SK-N-SH (cell line): ENCODE measurements around the gene BBS9. TPM values are rescaled to one million over a fixed set of nuclear protein-coding genes. Genes with fewer than 3 reads are reported as not detected.

Experiments
- CTCF ChIA-PET: fragments of 300-600, 350-600 bp; formaldehyde crosslinking; extraction: SDS; loops from one replicate; lab custom pipeline; 2021; lab: Yijun Ruan, JAX
- POLR2A ChIA-PET: fragments of 350-600 bp; sonication (Branson Sonifier 250); formaldehyde crosslinking; extraction: SDS; loops from one replicate; lab custom pipeline; 2020; ENCODE audit warnings: antibody characterized with exemption, inconsistent platforms; lab: Yijun Ruan, JAX
- DNase-seq: peaks from one replicate; pipeline ENCODE4 v3.0.0; 2012
- H2AFZ ChIP-seq: fragments of 200-600 bp; sonication (generic); 2 replicates; pipeline ENCODE4 v1.8.1; 2016; ENCODE audit warnings: antibody characterized with exemption, mild to moderate bottlenecking, low read depth
- H3F3A ChIP-seq: fragments of 200-600 bp; sonication (generic); replicated peaks from 2 replicates; pipeline ENCODE3; 2016; ENCODE audit warnings: antibody characterized with exemption, mild to moderate bottlenecking; ENCODE audit not compliant: insufficient read depth
- H3K27ac ChIP-seq, 2 experiments: fragments of 200-500 bp in 1 of 2; fragments of 200-600 bp in 1 of 2; sonication (Bioruptor generic) in 1 of 2; sonication (generic), shearing (Covaris generic) in 1 of 2; 2 replicates each; pipeline versions ENCODE4 v1.5.1 to v1.6.1; 2014 to 2016; ENCODE audit warnings: low read depth in 2 of 2, inconsistent platforms in 1 of 2, low read length in 1 of 2, mild to moderate bottlenecking in 1 of 2, mixed read lengths in 1 of 2
- H3K27me3 ChIP-seq: fragments of 200-600 bp; sonication (generic), shearing (Covaris generic); 2 replicates; pipeline ENCODE4 v1.6.1; 2016; ENCODE audit warnings: mixed run types; ENCODE audit not compliant: insufficient read depth
- H3K36me3 ChIP-seq, 2 experiments: fragments of 200-500 bp in 1 of 2; fragments of 200-600 bp in 1 of 2; sonication (Bioruptor generic) in 1 of 2; sonication (generic) in 1 of 2; replicated peaks in 1 of 2; 2 replicates each; pipeline versions ENCODE3 to v1.5.1; 2014 to 2016; ENCODE audit warnings: low read length in 1 of 2, mild to moderate bottlenecking in 1 of 2; ENCODE audit not compliant: insufficient read depth in 2 of 2, control insufficient read depth in 1 of 2
- H3K4me1 ChIP-seq, 2 experiments: fragments of 200-500 bp in 1 of 2; fragments of 200-600 bp in 1 of 2; sonication (Bioruptor generic) in 1 of 2; sonication (generic), shearing (Covaris generic) in 1 of 2; 2 replicates each; pipeline versions ENCODE4 v1.5.1 to v1.6.1; 2014 to 2016; ENCODE audit warnings: low read depth in 1 of 2, low read length in 1 of 2, mixed run types in 1 of 2; ENCODE audit not compliant: insufficient read depth in 2 of 2, control insufficient read depth in 1 of 2
- H3K4me2 ChIP-seq: fragments of 200-600 bp; sonication (generic), shearing (Covaris generic); 2 replicates; pipeline ENCODE4 v1.6.1; 2017; ENCODE audit warnings: mixed run types
- H3K4me3 ChIP-seq, 2 experiments: fragments of 200-500 bp in 1 of 2; fragments of 200-600 bp in 1 of 2; sonication (Bioruptor generic) in 1 of 2; sonication (generic), shearing (Covaris generic) in 1 of 2; 2 replicates each; pipeline versions ENCODE4 v1.5.1 to v1.8.1; 2014 to 2016; ENCODE audit warnings: low read depth in 2 of 2, inconsistent platforms in 1 of 2, low read length in 1 of 2, mild to moderate bottlenecking in 1 of 2, mixed read lengths in 1 of 2, moderate library complexity in 1 of 2
- H3K79me2 ChIP-seq: fragments of 200-600 bp; sonication (generic); 2 replicates; pipeline ENCODE4 v1.8.1; 2017; ENCODE audit warnings: mild to moderate bottlenecking; ENCODE audit not compliant: insufficient read depth
- H3K9ac ChIP-seq: fragments of 200-600 bp; sonication (generic); 2 replicates; pipeline ENCODE4 v1.6.1; 2017; ENCODE audit warnings: mixed run types
- H3K9me2 ChIP-seq: fragments of 200-600 bp; sonication (generic); 2 replicates; pipeline ENCODE4 v1.6.1; 2017; ENCODE audit warnings: mixed run types
- H3K9me3 ChIP-seq: fragments of 200-600 bp; sonication (generic); 2 replicates; pipeline ENCODE4 v1.6.1; 2017; ENCODE audit warnings: mixed run types, mild to moderate bottlenecking, moderate library complexity
- H4K20me1 ChIP-seq: fragments of 200-600 bp; sonication (generic); 2 replicates; pipeline ENCODE4 v1.6.1; 2017; ENCODE audit warnings: mild to moderate bottlenecking, mixed run types; ENCODE audit not compliant: insufficient read depth
- CHD2 ChIP-seq: fragments of 150-350 bp; IDR thresholded peaks from 2 replicates; pipeline ENCODE4 v1.6.1; 2018; ENCODE audit warnings: low read length; ENCODE audit not compliant: partially characterized antibody
- EP300 ChIP-seq, 2 experiments: IDR thresholded peaks; 2 replicates each; pipeline versions ENCODE4 v1.4.0 to v1.6.1; 2012; ENCODE audit warnings: borderline replicate concordance in 1 of 2, low read depth in 1 of 2, low read length in 1 of 2
- GABPA ChIP-seq: IDR thresholded peaks from 2 replicates; pipeline ENCODE4 v1.4.0; 2012; ENCODE audit warnings: low read depth, mild to moderate bottlenecking
- GATA2 ChIP-seq: sonication (generic); formaldehyde crosslinking; IDR thresholded peaks from 2 replicates; pipeline ENCODE4 v1.5.0; 2020; ENCODE audit warnings: mild to moderate bottlenecking, missing genetic modification reagents
- JUND ChIP-seq: IDR thresholded peaks from 2 replicates; pipeline ENCODE4 v1.4.0; 2012
- NRF1 ChIP-seq: IDR thresholded peaks from 2 replicates; pipeline ENCODE4 v1.6.1; 2012; ENCODE audit warnings: low read depth, mild to moderate bottlenecking, low read length
- POLR2AphosphoS5 ChIP-seq: IDR thresholded peaks from 2 replicates; pipeline ENCODE4 v1.6.1; 2012; ENCODE audit warnings: low read depth, low read length
- RAD21 ChIP-seq: IDR thresholded peaks from 2 replicates; pipeline ENCODE4 v1.6.1; 2012; ENCODE audit warnings: mild to moderate bottlenecking, low read length
- RFX5 ChIP-seq: IDR thresholded peaks from 2 replicates; pipeline ENCODE4 v1.6.1; 2012; ENCODE audit warnings: mild to moderate bottlenecking, improper control_type of control experiment, low read length
- TAF1 ChIP-seq: IDR thresholded peaks from 2 replicates; pipeline ENCODE4 v1.6.1; 2012; ENCODE audit warnings: low read depth, mild to moderate bottlenecking, low read length, moderate library complexity, borderline replicate concordance
- TCF12 ChIP-seq: IDR thresholded peaks from 2 replicates; pipeline ENCODE4 v1.4.0; 2012
- TEAD4 ChIP-seq: IDR thresholded peaks from 2 replicates; pipeline ENCODE4 v1.4.0; 2012; ENCODE audit warnings: mild to moderate bottlenecking, borderline replicate concordance; ENCODE audit not compliant: insufficient read depth
- YY1 ChIP-seq: IDR thresholded peaks from 2 replicates; pipeline ENCODE4 v1.4.0; 2012; ENCODE audit warnings: low read depth, mild to moderate bottlenecking
- WGBS: methylation state at CpG from one replicate; pipeline ENCODE4 v1.1.6; 2017; ENCODE audit warnings: low lambda C conversion rate; 5-methylcytosine and 5-hydroxymethylcytosine counted together
- polyA plus RNA-seq, 3 experiments: library from polyadenylated mRNA; depleted of rRNA; stranded (reverse); fragments of >200 nt; gene quantifications; 2 replicates each; pipeline ENCODE4 v1.2.3, GENCODE V29; 2012
- TF ChIP-seq, protein P1 (sequence below): IDR thresholded peaks from 2 replicates; pipeline ENCODE4 v1.4.0; 2012; ENCODE audit warnings: low read depth, borderline replicate concordance
- TF ChIP-seq, protein P2 (sequence below): IDR thresholded peaks from 2 replicates; pipeline ENCODE4; 2012
- TF ChIP-seq, protein P3 (sequence below): fragments of 200-600 bp; sonication (generic); IDR thresholded peaks from 2 replicates; pipeline ENCODE4 v1.6.1; 2017; ENCODE audit warnings: antibody characterized with exemption, mild to moderate bottlenecking, moderate library complexity
- TF ChIP-seq, protein P4 (sequence below): fragments of 150-350 bp; IDR thresholded peaks from 2 replicates; pipeline ENCODE4 v1.6.1; 2017; ENCODE audit warnings: antibody characterized with exemption, low read length, low read depth, borderline replicate concordance
- TF ChIP-seq, protein P5 (sequence below): IDR thresholded peaks from 2 replicates; pipeline ENCODE4 v1.4.0; 2012; ENCODE audit warnings: low read depth
- TF ChIP-seq, protein P6 (sequence below): IDR thresholded peaks from 2 replicates; pipeline ENCODE4 v1.6.1; 2012; ENCODE audit warnings: mild to moderate bottlenecking, low read depth, low read length, moderate library complexity

The BBS9 gene
- polyA plus RNA-seq, 1 of the 3 experiments (the other 2 are of a cell fraction): 7.5 TPM

DNA sequence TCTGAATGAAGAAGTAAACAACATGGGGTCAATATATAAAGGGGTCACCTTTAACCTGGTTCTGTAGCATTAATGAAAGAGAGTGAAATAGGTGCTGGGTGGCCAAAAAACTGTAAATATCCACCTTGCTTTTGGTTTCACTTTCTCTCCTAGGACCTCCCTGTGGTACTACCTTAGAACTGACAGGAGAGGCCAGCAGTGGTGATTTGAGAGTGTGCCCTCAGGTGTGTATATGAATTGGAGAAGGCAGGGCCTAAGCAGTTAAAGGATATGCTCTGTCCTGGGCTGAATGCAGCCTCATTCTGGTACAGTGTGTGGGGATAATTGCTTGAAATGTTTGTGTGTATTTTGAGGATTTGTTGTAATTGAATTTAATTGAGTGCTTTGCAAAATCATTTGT, 62.0 kb downstream of the BBS9 start (continued):
- TF ChIP-seq, protein P1, sequence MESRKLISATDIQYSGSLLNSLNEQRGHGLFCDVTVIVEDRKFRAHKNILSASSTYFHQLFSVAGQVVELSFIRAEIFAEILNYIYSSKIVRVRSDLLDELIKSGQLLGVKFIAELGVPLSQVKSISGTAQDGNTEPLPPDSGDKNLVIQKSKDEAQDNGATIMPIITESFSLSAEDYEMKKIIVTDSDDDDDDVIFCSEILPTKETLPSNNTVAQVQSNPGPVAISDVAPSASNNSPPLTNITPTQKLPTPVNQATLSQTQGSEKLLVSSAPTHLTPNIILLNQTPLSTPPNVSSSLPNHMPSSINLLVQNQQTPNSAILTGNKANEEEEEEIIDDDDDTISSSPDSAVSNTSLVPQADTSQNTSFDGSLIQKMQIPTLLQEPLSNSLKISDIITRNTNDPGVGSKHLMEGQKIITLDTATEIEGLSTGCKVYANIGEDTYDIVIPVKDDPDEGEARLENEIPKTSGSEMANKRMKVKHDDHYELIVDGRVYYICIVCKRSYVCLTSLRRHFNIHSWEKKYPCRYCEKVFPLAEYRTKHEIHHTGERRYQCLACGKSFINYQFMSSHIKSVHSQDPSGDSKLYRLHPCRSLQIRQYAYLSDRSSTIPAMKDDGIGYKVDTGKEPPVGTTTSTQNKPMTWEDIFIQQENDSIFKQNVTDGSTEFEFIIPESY: no peak
- TF ChIP-seq POLR2AphosphoS5 (no peak), GATA2 (CRISPR knock-in tag) (no peak), JUND (no peak), EP300 (IDR thresholded peaks at IDR 0.05; ENCODE audit: borderline replicate concordance in 1 of 2, low read depth in 1 of 2, low read length in 1 of 2) (no peak), TCF12 (no peak), NRF1 (no peak), RFX5 (no peak), YY1 (no peak)
- TF ChIP-seq, protein P2, sequence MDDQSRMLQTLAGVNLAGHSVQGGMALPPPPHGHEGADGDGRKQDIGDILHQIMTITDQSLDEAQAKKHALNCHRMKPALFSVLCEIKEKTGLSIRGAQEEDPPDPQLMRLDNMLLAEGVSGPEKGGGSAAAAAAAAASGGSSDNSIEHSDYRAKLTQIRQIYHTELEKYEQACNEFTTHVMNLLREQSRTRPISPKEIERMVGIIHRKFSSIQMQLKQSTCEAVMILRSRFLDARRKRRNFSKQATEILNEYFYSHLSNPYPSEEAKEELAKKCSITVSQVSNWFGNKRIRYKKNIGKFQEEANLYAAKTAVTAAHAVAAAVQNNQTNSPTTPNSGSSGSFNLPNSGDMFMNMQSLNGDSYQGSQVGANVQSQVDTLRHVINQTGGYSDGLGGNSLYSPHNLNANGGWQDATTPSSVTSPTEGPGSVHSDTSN: no peak
- TF ChIP-seq, protein P3, sequence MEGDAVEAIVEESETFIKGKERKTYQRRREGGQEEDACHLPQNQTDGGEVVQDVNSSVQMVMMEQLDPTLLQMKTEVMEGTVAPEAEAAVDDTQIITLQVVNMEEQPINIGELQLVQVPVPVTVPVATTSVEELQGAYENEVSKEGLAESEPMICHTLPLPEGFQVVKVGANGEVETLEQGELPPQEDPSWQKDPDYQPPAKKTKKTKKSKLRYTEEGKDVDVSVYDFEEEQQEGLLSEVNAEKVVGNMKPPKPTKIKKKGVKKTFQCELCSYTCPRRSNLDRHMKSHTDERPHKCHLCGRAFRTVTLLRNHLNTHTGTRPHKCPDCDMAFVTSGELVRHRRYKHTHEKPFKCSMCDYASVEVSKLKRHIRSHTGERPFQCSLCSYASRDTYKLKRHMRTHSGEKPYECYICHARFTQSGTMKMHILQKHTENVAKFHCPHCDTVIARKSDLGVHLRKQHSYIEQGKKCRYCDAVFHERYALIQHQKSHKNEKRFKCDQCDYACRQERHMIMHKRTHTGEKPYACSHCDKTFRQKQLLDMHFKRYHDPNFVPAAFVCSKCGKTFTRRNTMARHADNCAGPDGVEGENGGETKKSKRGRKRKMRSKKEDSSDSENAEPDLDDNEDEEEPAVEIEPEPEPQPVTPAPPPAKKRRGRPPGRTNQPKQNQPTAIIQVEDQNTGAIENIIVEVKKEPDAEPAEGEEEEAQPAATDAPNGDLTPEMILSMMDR: no peak
- TF ChIP-seq, protein P4, sequence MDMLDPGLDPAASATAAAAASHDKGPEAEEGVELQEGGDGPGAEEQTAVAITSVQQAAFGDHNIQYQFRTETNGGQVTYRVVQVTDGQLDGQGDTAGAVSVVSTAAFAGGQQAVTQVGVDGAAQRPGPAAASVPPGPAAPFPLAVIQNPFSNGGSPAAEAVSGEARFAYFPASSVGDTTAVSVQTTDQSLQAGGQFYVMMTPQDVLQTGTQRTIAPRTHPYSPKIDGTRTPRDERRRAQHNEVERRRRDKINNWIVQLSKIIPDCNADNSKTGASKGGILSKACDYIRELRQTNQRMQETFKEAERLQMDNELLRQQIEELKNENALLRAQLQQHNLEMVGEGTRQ: no peak

DNA sequence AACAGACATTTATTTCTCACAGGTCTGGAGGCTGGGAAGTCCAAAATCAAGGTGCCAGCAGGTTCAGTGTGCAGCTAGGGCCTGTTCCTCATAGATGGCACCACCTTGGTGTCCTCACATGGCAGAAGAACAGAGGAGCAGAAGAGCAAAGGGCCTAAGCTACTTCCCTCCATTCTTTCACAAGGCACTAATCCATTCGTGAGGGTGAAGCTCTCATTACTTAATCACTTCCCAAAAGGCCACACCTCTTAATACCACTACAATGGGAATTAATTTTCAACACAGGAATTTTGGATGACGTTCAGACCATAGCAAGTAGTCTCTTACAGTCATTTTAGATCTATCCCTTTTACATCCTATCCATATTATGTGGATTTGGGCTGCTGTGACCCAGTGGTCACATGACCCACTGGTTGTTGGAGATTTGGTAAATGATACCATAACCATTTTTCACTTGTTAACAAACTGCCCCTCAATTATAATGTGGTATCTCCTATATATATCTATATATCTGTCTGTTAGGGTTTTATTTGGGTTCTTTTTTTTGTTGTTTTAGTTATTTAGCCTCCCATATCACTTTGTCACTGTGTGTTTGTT, 63.4 kb downstream of the BBS9 start:
- Histone ChIP-seq H3K9ac (no peak overlapping the region), H2AFZ (no peak overlapping the region), H3K9me3 (no peaks in the 10 kb centered on the region), H3K27ac (no peak overlapping the region), H3K9me2 (no peaks in the 10 kb centered on the region), H3K4me2 (no peak overlapping the region), H3K36me3 (no peaks in the 10 kb centered on the region), H3K4me3 (no peak overlapping the region), H3K4me1 (no peaks in the 10 kb centered on the region; a peak in 1 of 4 replicates), H3K27me3 (no peaks in the 10 kb centered on the region), H3K79me2 (no peaks in the 10 kb centered on the region), H4K20me1 (no peaks in the 10 kb centered on the region), H3F3A (no peaks in the 10 kb centered on the region)
- no peak for DNase-seq
- 71% methylated on average over 2 of the region's 2 CpGs for WGBS
- CTCF ChIA-PET: interaction anchor here (0.7 kb wide), 1 partner anchor 740 kb away, joined by 3 read pairs; no protein-coding TSS in a partner anchor
- POLR2A ChIA-PET: no interaction called here
- no peak for TF ChIP-seq YY1
- TF ChIP-seq, protein P5, sequence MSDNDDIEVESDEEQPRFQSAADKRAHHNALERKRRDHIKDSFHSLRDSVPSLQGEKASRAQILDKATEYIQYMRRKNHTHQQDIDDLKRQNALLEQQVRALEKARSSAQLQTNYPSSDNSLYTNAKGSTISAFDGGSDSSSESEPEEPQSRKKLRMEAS: no peak
- no peak for TF ChIP-seq RFX5
- no peak for TF ChIP-seq NRF1
- TF ChIP-seq TAF1: no peak
- TF ChIP-seq, protein P6, sequence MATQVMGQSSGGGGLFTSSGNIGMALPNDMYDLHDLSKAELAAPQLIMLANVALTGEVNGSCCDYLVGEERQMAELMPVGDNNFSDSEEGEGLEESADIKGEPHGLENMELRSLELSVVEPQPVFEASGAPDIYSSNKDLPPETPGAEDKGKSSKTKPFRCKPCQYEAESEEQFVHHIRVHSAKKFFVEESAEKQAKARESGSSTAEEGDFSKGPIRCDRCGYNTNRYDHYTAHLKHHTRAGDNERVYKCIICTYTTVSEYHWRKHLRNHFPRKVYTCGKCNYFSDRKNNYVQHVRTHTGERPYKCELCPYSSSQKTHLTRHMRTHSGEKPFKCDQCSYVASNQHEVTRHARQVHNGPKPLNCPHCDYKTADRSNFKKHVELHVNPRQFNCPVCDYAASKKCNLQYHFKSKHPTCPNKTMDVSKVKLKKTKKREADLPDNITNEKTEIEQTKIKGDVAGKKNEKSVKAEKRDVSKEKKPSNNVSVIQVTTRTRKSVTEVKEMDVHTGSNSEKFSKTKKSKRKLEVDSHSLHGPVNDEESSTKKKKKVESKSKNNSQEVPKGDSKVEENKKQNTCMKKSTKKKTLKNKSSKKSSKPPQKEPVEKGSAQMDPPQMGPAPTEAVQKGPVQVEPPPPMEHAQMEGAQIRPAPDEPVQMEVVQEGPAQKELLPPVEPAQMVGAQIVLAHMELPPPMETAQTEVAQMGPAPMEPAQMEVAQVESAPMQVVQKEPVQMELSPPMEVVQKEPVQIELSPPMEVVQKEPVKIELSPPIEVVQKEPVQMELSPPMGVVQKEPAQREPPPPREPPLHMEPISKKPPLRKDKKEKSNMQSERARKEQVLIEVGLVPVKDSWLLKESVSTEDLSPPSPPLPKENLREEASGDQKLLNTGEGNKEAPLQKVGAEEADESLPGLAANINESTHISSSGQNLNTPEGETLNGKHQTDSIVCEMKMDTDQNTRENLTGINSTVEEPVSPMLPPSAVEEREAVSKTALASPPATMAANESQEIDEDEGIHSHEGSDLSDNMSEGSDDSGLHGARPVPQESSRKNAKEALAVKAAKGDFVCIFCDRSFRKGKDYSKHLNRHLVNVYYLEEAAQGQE: no peak
- TF ChIP-seq GABPA: no peak
- no peak for TF ChIP-seq TEAD4
- TF ChIP-seq POLR2AphosphoS5: no peak
- TF ChIP-seq CHD2: no peak
- no peak for TF ChIP-seq RAD21
- TF ChIP-seq, protein P2: no peak
